HepG2 (cell line): Measurements from ENCODE around the gene NAA25. TPM values are rescaled to one million over a fixed set of nuclear protein-coding genes. Genes with fewer than 3 reads are reported as not detected.

ENCODE experiments used
- GATAD1 ChIP-seq: IDR thresholded peaks from 2 replicates; pipeline ENCODE4 v1.6.1; 2016; ENCODE audit warnings: missing genetic modification reagents, missing compliant biosample characterization
- HNRNPLL ChIP-seq: fragments of 200-400 bp; formaldehyde crosslinking; IDR thresholded peaks from 2 replicates; pipeline ENCODE4 v1.6.1; 2017; ENCODE audit warnings: mild to moderate bottlenecking, low read depth, low read length; ENCODE audit not compliant: poor library complexity, severe bottlenecking
- POGK ChIP-seq: sonication (generic); formaldehyde crosslinking; conservative IDR thresholded peaks from 2 replicates; pipeline ENCODE4 v1.8.0; 2022; ENCODE audit warnings: mild to moderate bottlenecking, moderate library complexity, missing genetic modification reagents
- SNAPC4 ChIP-seq: sonication (generic); formaldehyde crosslinking; IDR thresholded peaks from 2 replicates; pipeline ENCODE4 v1.4.0; 2020; ENCODE audit warnings: mild to moderate bottlenecking, missing genetic modification reagents
- STAT6 ChIP-seq: sonication (generic); formaldehyde crosslinking; IDR thresholded peaks from 2 replicates; pipeline ENCODE4 v1.4.0; 2020; ENCODE audit warnings: missing genetic modification reagents, mild to moderate bottlenecking, borderline replicate concordance
- ZHX2 ChIP-seq, 2 experiments: sonication (generic) in 1 of 2; formaldehyde crosslinking in 1 of 2; IDR thresholded peaks; 2 replicates each; pipeline versions ENCODE4 v1.6.1 to v1.9.0; 2014 to 2022; ENCODE audit warnings: antibody characterized with exemption in 1 of 2, borderline replicate concordance in 1 of 2, inconsistent platforms in 1 of 2, low read depth in 1 of 2, missing genetic modification reagents in 1 of 2
- ZSCAN31 ChIP-seq: sonication (generic); formaldehyde crosslinking; IDR thresholded peaks from 2 replicates; pipeline ENCODE4 v1.5.0; 2020; ENCODE audit warnings: low read depth, mild to moderate bottlenecking, missing genetic modification reagents
- polyA plus RNA-seq, 8 experiments: library from polyadenylated mRNA; depleted of rRNA in 3 of 8; stranded (reverse) in 7 of 8; unstranded in 1 of 8; fragments of >200 nt; fragmentation: Illumina TruSeq in 4 of 8; extraction: Trizol in 4 of 8; gene quantifications; 2 replicates each; pipeline versions ENCODE4 v1.2.1 to v1.2.3, GENCODE V29; 2011 to 2016; ENCODE audit warnings: low read depth in 4 of 8, missing spikeins in 1 of 8, mixed read lengths in 1 of 8; ENCODE audit not compliant: insufficient read depth in 1 of 8
- total RNA-seq, 5 experiments: library from RNA; depleted of rRNA; stranded (reverse); fragments of >200 nt; fragmentation: Illumina TruSeq; extraction: Trizol; gene quantifications; 2 replicates each; pipeline ENCODE4 v1.2.3, GENCODE V29; 2016; ENCODE audit warnings: low read depth in 1 of 5

Gene NAA25
- total and polyA plus RNA-seq, 2 of the 13 experiments (the other 11 are each of a cell fraction or from before 2014, with no cell fraction given), result 11.4 to 32.0 TPM

- TF ChIP-seq POGK (CRISPR knock-in tag), result peak; percentile 78
- TF ChIP-seq ZSCAN31 (CRISPR knock-in tag), result 0 out of 2 replicates have a peak, but pooled peaks have one; percentile 58
- no peak for TF ChIP-seq STAT6 (CRISPR knock-in tag)
- TF ChIP-seq HNRNPLL, result no peak
- peak; percentile 47; the same call in 1 of the 2 replicates for TF ChIP-seq GATAD1 (CRISPR knock-in tag)
- TF ChIP-seq ZHX2 (IDR thresholded peaks at IDR 0.05; ENCODE audit: low read depth), result no peak
- no peak for TF ChIP-seq ZHX2 (CRISPR knock-in tag; IDR thresholded peaks at IDR 0.05; ENCODE audit: borderline replicate concordance)
- peak; percentile 72; the same call in 1 of the 2 replicates for TF ChIP-seq SNAPC4 (CRISPR knock-in tag)
These were observed 16.8 kb upstream of the NAA25 start, which contains the start of gene TRAFD1 (continued) for GRCh38 chr12:112125250-112125999.
